Right renal pelvis (tissue), 4 donors: Measurements from ENCODE around the gene MT1B. TPM values are rescaled to one million over a fixed set of nuclear protein-coding genes. Genes with fewer than 3 reads are reported as not detected.

Experiments used
- DNase-seq, 4 donors: peaks; one replicate each; pipeline ENCODE4 v3.0.0-alpha.2; 2013; ENCODE audit warnings: low read depth in 4 of 4, low spot score in 3 of 4, missing footprints in 1 of 4
- polyA plus RNA-seq, 4 donors: library from polyadenylated mRNA; unstranded; fragments of 120-200 nt; gene quantifications; one replicate each; pipeline ENCODE4 v1.2.1, GENCODE V29; 2013; ENCODE audit not compliant: insufficient read length in 4 of 4

MT1B gene
- polyA plus RNA-seq, 4 donors: 2.0 TPM; not detected in 3

- no peak for DNase-seq
Measured at GRCh38 chr16:56683424-56684172, 31.9 kb downstream of the MT1B start.

- no peak for DNase-seq
Measured at GRCh38 chr16:56684256-56684925, 32.7 kb downstream of the MT1B start.

- no peak for DNase-seq
Measured at GRCh38 chr16:56684926-56685590, 33.4 kb downstream of the MT1B start.

GRCh38 chr16:56686758-56687157 lies 35.1 kb downstream of the MT1B start:
- DNase-seq: no peak

GRCh38 chr16:56688762-56689161 lies 37.1 kb downstream of the MT1B start:
- DNase-seq: no peak

- DNase-seq: no peak
Measured at GRCh38 chr16:56689171-56689570, 37.5 kb downstream of the MT1B start.

- no peak for DNase-seq
Measured at GRCh38 chr16:56690420-56691122, 38.9 kb downstream of the MT1B start.

- peak in 1 of 4 donors; percentile 26 for DNase-seq
Measured at GRCh38 chr16:56691885-56692284, 40.2 kb downstream of the MT1B start.

GRCh38 chr16:56695246-56695645 lies 43.6 kb downstream of the MT1B start:
- no peak for DNase-seq

- no peak for DNase-seq
Measured at GRCh38 chr16:56697456-56698155, 45.9 kb downstream of the MT1B start.

GRCh38 chr16:56700195-56700594 lies 48.5 kb downstream of the MT1B start:
- no peak for DNase-seq

GRCh38 chr16:56700631-56701030 lies 48.9 kb downstream of the MT1B start:
- no peak for DNase-seq

- no peak for DNase-seq
Measured at GRCh38 chr16:56701534-56701933, 49.8 kb downstream of the MT1B start.

Other genes starting within 250 kb of the MT1B start
- 100 to 1,000 TPM; 118 to 141 (median 128) TPM for gene AMFR, start 226.3 kb upstream of the MT1B start, polyA plus RNA-seq
- gene NUDT21, start 200.6 kb upstream of the MT1B start, polyA plus RNA-seq: 100 to 1,000 TPM; 116 to 146 (median 143) TPM
- gene OGFOD1, start 200.3 kb upstream of the MT1B start, polyA plus RNA-seq: 10 to 100 TPM; 36.8 to 42.5 (median 37.7) TPM
- 100 to 1,000 TPM in 2 of 4 donors, 10 to 100 TPM in 2; 82.2 to 115 (median 104) TPM for gene BBS2, start 131.9 kb upstream of the MT1B start, polyA plus RNA-seq
- gene MT4, start 86.8 kb upstream of the MT1B start, polyA plus RNA-seq: not detected
- gene MT3, start 62.4 kb upstream of the MT1B start, polyA plus RNA-seq: 1 to 10 TPM in 1 of 4 donors, under 1 TPM in 3; 0.43 to 1.3 (median 0.89) TPM
- 10 to 100 TPM; 22.4 to 38.0 (median 22.8) TPM for gene MT2A, start 43.3 kb upstream of the MT1B start, polyA plus RNA-seq
- 10 to 100 TPM; 21.8 to 53.3 (median 30.6) TPM for gene MT1E, start 26.1 kb upstream of the MT1B start, polyA plus RNA-seq
- gene MT1M, start 19.2 kb upstream of the MT1B start, polyA plus RNA-seq: under 1 TPM in 2 of 4 donors, not detected in 2; 0.17 to 0.25 TPM
- gene MT1A, start 13.2 kb upstream of the MT1B start, polyA plus RNA-seq: under 1 TPM in 1 of 4 donors, not detected in 3; 0.38 TPM
- 10 to 100 TPM; 40.3 to 98.2 (median 60.7) TPM for gene MT1F, start 6.1 kb downstream of the MT1B start, polyA plus RNA-seq
- 100 to 1,000 TPM in 1 of 4 donors, 10 to 100 TPM in 3; 16.8 to 231 (median 62.7) TPM for gene MT1G, start 16.2 kb downstream of the MT1B start, polyA plus RNA-seq
- 10 to 100 TPM in 3 of 4 donors, 1 to 10 TPM in 1; 2.5 to 76.0 (median 16.9) TPM for gene MT1H, start 17.9 kb downstream of the MT1B start, polyA plus RNA-seq
- 10 to 100 TPM; 19.0 to 59.2 (median 30.2) TPM for gene MT1X, start 30.6 kb downstream of the MT1B start, polyA plus RNA-seq
- gene NUP93, start 78.2 kb downstream of the MT1B start, polyA plus RNA-seq: 10 to 100 TPM; 71.2 to 81.7 (median 72.5) TPM
- gene SLC12A3, start 213.3 kb downstream of the MT1B start, polyA plus RNA-seq: 10 to 100 TPM; 36.4 to 58.0 (median 44.9) TPM